BLaER1 (cell line): ENCODE results near the gene FREY1.

ENCODE experiments used
- H3K27ac ChIP-seq: shearing (Covaris generic); formaldehyde crosslinking; 2 replicates; pipeline ENCODE4 v1.8.1; 2022
- H3K27me3 ChIP-seq: shearing (Covaris generic); formaldehyde crosslinking; 2 replicates; pipeline ENCODE4 v1.8.1; 2022
- H3K36me3 ChIP-seq: shearing (Covaris generic); formaldehyde crosslinking; 2 replicates; pipeline ENCODE4 v1.8.1; 2022
- H3K4me1 ChIP-seq: shearing (Covaris generic); formaldehyde crosslinking; 2 replicates; pipeline ENCODE4 v1.8.1; 2022
- H3K4me2 ChIP-seq: shearing (Covaris generic); formaldehyde crosslinking; 2 replicates; pipeline ENCODE4 v1.8.1; 2022
- H3K4me3 ChIP-seq: shearing (Covaris generic); formaldehyde crosslinking; 2 replicates; pipeline ENCODE4 v1.8.1; 2022
- H3K9ac ChIP-seq: shearing (Covaris generic); formaldehyde crosslinking; 2 replicates; pipeline ENCODE4 v1.8.1; 2022
- H3K9me3 ChIP-seq: shearing (Covaris generic); formaldehyde crosslinking; 2 replicates; pipeline ENCODE4 v1.8.1; 2022
- H4K20me1 ChIP-seq: shearing (Covaris generic); formaldehyde crosslinking; 2 replicates; pipeline ENCODE4 v1.8.1; 2022
- Cebpa-rat ChIP-seq: shearing (Covaris generic); IDR thresholded peaks from 2 replicates; pipeline ENCODE4 v1.8.1; 2022

The FREY1 gene

DNA sequence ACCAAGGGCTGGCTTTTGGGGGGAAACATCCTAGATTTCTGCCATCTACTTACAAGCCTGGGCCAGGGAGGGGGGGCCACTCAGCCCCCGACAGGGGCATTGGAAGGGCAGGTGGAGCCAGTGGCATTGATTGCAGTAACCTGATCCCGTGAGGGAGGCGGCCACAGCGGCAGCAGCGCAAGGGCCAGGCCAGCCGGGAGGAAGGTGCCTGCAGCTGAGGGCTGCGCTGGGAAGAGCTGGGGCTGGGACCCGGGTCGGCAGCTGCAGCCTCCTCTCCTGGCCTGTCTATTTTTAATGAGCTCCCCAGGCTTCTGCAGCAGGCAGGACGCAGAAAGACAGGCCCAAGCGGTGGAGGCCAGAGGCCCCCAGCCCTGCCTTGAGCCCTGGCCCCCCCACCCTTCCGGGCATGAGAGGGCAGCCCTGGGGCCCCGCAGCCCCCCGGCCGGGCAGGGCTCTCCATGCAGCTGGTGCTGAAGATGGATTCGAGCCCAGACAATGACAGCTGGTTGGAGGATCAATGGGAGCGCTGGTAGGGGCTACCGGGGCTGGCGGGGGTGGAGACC, 10.6 kb downstream of the FREY1 start:
- Histone ChIP-seq H3K4me1 (peaks cover 16% of the 10 kb centered on the region), H3K9ac (no peak overlapping the region), H3K36me3 (no peaks in the 10 kb centered on the region), H3K4me3 (no peak overlapping the region), H3K27me3 (peaks cover 39% of the 10 kb centered on the region), H4K20me1 (peaks cover 49% of the 10 kb centered on the region), H3K9me3 (no peaks in the 10 kb centered on the region), H3K4me2 (no peak overlapping the region), H3K27ac (no peak overlapping the region)
- no peak for TF ChIP-seq Cebpa-rat

DNA sequence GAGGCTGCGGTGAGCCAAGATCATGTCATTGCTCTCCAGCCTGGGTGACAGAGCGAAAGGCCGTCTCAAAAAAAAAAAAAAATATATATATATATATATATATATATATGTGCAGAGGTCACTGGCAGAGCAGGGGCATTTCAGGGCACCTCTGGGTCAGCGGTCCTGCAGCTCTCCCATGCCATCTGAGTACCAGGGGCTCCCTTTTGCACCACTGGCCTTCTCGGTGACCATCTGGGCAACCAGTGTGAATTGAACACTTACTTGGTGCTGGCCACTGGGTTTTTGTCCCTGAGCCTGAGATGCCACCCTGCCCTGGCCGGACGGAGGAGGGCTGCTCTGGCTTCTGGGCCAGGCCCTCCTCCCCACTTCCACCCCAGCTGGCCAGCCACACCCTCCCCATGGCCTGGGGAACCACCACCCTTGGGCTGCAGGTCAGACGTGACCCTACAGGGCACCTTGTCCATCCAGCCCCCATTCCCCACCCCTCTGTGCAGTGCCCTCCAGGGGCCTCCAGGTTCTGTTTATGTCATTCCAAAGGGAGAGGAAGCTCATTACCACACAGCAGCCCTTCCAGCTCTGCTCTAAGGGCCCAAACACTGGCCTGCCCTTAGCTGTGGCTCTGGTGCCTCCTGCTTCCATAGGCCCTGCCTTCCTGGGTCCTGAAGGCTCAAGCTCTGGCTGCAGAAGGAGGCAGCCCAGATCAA, 11.4 kb downstream of the FREY1 start:
- Histone ChIP-seq H3K9ac (no peak overlapping the region), H3K4me1 (peaks cover 14% of the 10 kb centered on the region), H3K27me3 (peaks cover 31% of the 10 kb centered on the region), H3K36me3 (no peaks in the 10 kb centered on the region), H3K9me3 (no peaks in the 10 kb centered on the region), H3K27ac (no peak overlapping the region), H3K4me2 (no peak overlapping the region), H3K4me3 (no peak overlapping the region), H4K20me1 (peaks cover 41% of the 10 kb centered on the region)
- TF ChIP-seq Cebpa-rat: no peak

DNA sequence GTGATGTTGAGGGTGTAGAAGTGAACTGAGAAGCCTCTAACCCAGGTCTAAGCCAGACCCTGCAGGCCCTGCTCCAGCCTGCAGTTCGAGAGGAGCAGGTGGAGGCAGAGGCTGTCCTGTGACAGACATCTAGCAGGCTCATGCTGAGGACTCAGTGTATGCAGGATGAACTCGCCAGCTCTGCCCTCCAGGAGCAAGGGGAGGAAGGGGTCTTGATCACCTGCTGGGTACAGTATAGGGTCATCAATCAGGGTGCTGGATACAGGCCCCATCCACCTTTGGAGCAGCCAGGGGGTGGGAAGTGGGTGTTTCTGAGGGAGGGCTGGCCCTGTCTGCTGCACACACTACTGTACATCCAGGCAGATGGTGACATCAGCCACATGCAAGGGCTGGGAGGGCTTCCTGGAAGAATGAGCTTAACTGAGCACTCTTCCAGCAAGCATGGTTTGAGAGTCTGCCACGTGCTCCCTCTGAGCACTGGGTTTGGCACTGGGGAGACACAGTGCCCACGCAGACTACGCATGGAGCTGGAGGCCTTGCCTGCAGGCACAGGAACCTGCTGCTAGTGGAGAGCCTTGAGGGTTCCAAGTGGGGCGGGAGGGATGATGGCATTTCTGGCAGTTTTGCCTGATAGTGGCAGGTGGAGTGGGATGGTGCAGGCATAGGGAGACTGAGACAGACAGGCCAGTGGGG, 12.4 kb downstream of the FREY1 start:
- H3K9me3 ChIP-seq: no peaks in the 10 kb centered on the region
- H3K27ac ChIP-seq: no peak overlapping the region
- H3K4me2 ChIP-seq: no peak overlapping the region
- no peak overlapping the region for H3K9ac ChIP-seq
- TF ChIP-seq Cebpa-rat: no peak
- H3K4me1 ChIP-seq: peaks cover 9% of the 10 kb centered on the region
- H3K27me3 ChIP-seq: peaks cover 24% of the 10 kb centered on the region
- H4K20me1 ChIP-seq: peaks cover 36% of the 10 kb centered on the region
- no peaks in the 10 kb centered on the region for H3K36me3 ChIP-seq
- H3K4me3 ChIP-seq: no peak overlapping the region

- Histone ChIP-seq H3K9me3 (no peaks in the 10 kb centered on the region), H3K36me3 (no peaks in the 10 kb centered on the region), H3K4me3 (no peak overlapping the region), H3K4me1 (no peaks in the 10 kb centered on the region), H3K27ac (no peak overlapping the region), H3K27me3 (peaks cover 8% of the 10 kb centered on the region; the same call in 1 of the 2 replicates), H4K20me1 (peaks cover 24% of the 10 kb centered on the region), H3K4me2 (no peak overlapping the region), H3K9ac (no peak overlapping the region)
- no peak for TF ChIP-seq Cebpa-rat
Measured at GRCh38 chr11:45892856-45893255, 14.2 kb downstream of the FREY1 start.

DNA sequence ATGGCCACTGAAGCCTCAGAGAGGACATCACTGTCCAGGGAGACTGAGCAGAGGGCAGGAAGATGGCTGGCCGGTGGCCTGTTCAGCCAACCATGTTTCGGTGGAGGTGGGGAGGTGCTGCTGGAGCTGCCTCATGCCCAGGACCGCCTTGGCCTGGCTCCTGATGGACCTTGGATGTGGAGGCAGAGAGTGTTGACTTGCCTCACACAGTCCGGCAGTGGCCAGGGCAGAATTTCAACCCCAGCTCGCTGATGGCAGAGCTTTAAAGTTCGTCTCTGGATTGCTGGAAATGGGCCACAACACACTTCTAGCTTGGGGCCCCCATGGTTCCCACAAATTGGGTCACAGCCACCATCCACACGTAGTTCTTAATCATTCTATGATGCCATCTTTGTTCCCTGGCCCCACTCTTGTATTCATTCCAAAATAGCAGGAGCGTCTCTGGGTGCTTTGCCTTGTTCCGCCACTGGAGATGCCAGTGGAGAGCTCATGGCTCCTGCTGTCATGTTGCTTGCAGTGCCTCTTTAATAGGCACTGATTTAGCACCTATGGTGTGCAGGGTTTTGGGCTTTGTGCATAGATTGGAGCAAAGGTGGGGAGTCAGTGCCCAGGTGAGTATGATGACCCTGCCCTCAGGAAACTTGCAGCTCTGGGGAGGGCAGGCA, 16.1 kb downstream of the FREY1 start:
- no peaks in the 10 kb centered on the region for H3K36me3 ChIP-seq
- H3K27me3 ChIP-seq: no peaks in the 10 kb centered on the region; the same call in 1 of the 2 replicates
- H3K4me2 ChIP-seq: no peak overlapping the region
- no peak overlapping the region for H3K4me3 ChIP-seq
- peaks cover 2% of the 10 kb centered on the region; the same call in 1 of the 2 replicates for H3K4me1 ChIP-seq
- H3K9ac ChIP-seq: no peak overlapping the region
- peaks cover 25% of the 10 kb centered on the region for H4K20me1 ChIP-seq
- no peak overlapping the region for H3K27ac ChIP-seq
- no peak for TF ChIP-seq Cebpa-rat
- H3K9me3 ChIP-seq: no peaks in the 10 kb centered on the region

DNA sequence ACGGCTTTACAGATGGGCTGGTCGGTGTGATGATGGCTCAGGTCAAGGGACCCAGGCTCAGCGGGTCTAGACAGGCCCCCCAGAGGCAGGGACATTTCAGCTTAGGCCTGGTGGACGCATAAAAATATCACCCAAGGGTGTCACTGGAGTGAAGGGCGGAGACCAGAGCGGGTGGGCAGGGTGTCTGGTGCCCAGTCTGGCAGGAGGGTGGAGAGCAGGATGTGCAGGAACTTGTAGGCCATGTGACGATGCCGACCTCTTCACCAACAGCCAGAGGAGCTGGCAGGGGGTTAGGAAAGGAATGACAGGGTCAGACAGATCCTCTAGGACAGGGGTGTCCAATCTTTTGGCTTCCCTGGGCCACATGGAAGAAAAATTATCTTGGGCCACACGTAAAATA, 17.1 kb downstream of the FREY1 start:
- no peak for TF ChIP-seq Cebpa-rat
- no peaks in the 10 kb centered on the region; the same call in 1 of the 2 replicates for H3K27me3 ChIP-seq
- H3K9ac ChIP-seq: no peak overlapping the region
- no peaks in the 10 kb centered on the region for H3K9me3 ChIP-seq
- no peak overlapping the region for H3K4me2 ChIP-seq
- H3K27ac ChIP-seq: no peak overlapping the region
- H3K36me3 ChIP-seq: no peaks in the 10 kb centered on the region
- H3K4me1 ChIP-seq: peaks cover 9% of the 10 kb centered on the region
- peaks cover 28% of the 10 kb centered on the region for H4K20me1 ChIP-seq
- no peak overlapping the region for H3K4me3 ChIP-seq

- Histone ChIP-seq H3K36me3 (no peaks in the 10 kb centered on the region), H3K9me3 (no peaks in the 10 kb centered on the region), H3K4me3 (no peak overlapping the region), H3K9ac (no peak overlapping the region), H4K20me1 (peaks cover 32% of the 10 kb centered on the region), H3K27me3 (no peaks in the 10 kb centered on the region; the same call in 1 of the 2 replicates), H3K4me1 (peaks cover 10% of the 10 kb centered on the region), H3K27ac (no peak overlapping the region), H3K4me2 (no peak overlapping the region)
- TF ChIP-seq Cebpa-rat: no peak
Measured at GRCh38 chr11:45889555-45889954, 17.5 kb downstream of the FREY1 start.

DNA sequence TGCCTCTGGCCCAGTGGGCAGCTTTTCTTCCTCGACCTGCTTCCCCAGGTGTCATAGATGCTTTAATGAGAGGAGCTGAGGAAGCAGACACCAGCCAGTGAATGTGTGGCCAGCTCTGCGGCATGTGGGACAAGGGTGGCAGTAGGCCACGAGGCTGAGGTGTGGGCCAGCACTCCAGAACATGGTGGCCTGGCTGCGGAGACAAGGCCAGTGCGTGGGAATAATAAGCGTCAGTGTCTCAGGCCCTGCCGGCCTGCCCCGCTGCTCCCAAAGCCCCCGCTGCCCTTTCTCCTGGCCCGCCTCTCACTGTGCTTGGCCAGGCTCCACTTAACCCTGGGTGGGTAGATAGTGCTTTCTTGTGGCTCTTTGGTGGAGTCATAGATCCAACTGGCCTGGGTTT, 19.5 kb downstream of the FREY1 start:
- Histone ChIP-seq H3K4me2 (no peak overlapping the region), H3K9ac (no peak overlapping the region), H3K4me1 (peaks cover 10% of the 10 kb centered on the region), H3K4me3 (no peak overlapping the region), H3K9me3 (no peaks in the 10 kb centered on the region), H3K36me3 (peaks cover 4% of the 10 kb centered on the region; the same call in 1 of the 2 replicates), H4K20me1 (peaks cover 52% of the 10 kb centered on the region), H3K27me3 (no peaks in the 10 kb centered on the region; the same call in 1 of the 2 replicates), H3K27ac (no peak overlapping the region)
- no peak for TF ChIP-seq Cebpa-rat

GRCh38 chr11:45886816-45887520, 20.1 kb downstream of the FREY1 start:
- Histone ChIP-seq H4K20me1 (peaks cover 58% of the 10 kb centered on the region), H3K9ac (no peak overlapping the region), H3K4me1 (peaks cover 10% of the 10 kb centered on the region), H3K4me3 (no peak overlapping the region), H3K9me3 (no peaks in the 10 kb centered on the region), H3K4me2 (no peak overlapping the region), H3K27me3 (no peaks in the 10 kb centered on the region; the same call in 1 of the 2 replicates), H3K27ac (no peak overlapping the region), H3K36me3 (peaks cover 10% of the 10 kb centered on the region)
- TF ChIP-seq Cebpa-rat: no peak
